ENCODE measurements around the gene HBE1. TPM values are rescaled to one million over a fixed set of nuclear protein-coding genes. Genes with fewer than 3 reads are reported as not detected.

The HBE1 gene
- total and polyA plus RNA-seq, 9 of the 15 experiments (the other 6 are each of a cell fraction or from before 2014, with no cell fraction given): 612 to 10,250 (median 2,181) TPM

DNA sequence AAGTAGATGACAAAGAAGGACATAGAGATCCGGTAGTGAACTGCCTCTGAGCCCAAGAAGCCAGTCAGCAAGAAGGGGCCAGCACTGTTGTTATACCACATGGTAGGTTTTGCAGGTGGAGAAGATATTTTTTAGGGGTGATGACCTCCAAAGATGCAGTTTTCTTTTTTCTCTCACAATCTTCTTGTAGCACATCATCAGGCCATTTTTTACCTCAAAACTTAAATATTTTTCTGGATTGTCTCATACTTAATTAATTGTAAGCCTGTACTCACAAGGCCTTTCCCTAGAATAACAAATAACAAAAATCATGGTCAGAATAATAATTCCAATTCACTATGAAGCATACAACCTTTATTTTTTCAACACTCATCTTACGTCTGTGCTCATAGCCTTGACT, 32.1 kb upstream of the HBE1 start, which contains the start of gene OR51B4:
TSS of gene OR51B4 (minus strand) at position 101 of the 400 bp plus-strand sequence. CDS start at position 101, 0 bp downstream.
- ATAC-seq (no peak), DNase-seq (ENCODE audit: extremely low read depth in 1 of 4, low spot score in 3 of 4) (no peak), FAIRE-seq (no peak)
- ChIA-PET POLR2A (interaction anchor here (0.9 kb wide), 1 partner anchor 11 kb away, joined by 3 read pairs; no protein-coding TSS in a partner anchor), CTCF (ENCODE audit: low intra/inter-chr PET ratio) (no interaction called here)
- BruUV-seq (replicated peaks): no TSS peak
- TF ChIP-seq ZBED1 (IDR thresholded peaks at IDR 0.05) (no peak), ZNF586 (CRISPR knock-in tag; conservative IDR thresholded peaks at IDR 0.05) (no peak), HMGN3 (IDR thresholded peaks at IDR 0.05; ENCODE audit: borderline replicate concordance, extremely low read depth, insufficient read length, low read depth, low read length) (no peak), ZNF143 (CRISPR knock-in tag; IDR thresholded peaks at IDR 0.05) (no peak), PCBP2 (IDR thresholded peaks at IDR 0.05; ENCODE audit: low read depth, low read length, poor library complexity, severe bottlenecking) (no peak), NCOA4 (IDR thresholded peaks at IDR 0.05; ENCODE audit: partially characterized antibody) (no peak), ZNF274 (IDR thresholded peaks at IDR 0.05; ENCODE audit: borderline replicate concordance, low read depth, low read length) (no peak), ZNF696 (CRISPR knock-in tag; conservative IDR thresholded peaks at IDR 0.05) (no peak), JUNB (CRISPR knock-in tag; conservative IDR thresholded peaks at IDR 0.05) (no peak), ZC3H8 (IDR thresholded peaks at IDR 0.05) (no peak), NBN (IDR thresholded peaks at IDR 0.05; ENCODE audit: low read depth) (no peak)
- TF ChIP-seq, protein P1, sequence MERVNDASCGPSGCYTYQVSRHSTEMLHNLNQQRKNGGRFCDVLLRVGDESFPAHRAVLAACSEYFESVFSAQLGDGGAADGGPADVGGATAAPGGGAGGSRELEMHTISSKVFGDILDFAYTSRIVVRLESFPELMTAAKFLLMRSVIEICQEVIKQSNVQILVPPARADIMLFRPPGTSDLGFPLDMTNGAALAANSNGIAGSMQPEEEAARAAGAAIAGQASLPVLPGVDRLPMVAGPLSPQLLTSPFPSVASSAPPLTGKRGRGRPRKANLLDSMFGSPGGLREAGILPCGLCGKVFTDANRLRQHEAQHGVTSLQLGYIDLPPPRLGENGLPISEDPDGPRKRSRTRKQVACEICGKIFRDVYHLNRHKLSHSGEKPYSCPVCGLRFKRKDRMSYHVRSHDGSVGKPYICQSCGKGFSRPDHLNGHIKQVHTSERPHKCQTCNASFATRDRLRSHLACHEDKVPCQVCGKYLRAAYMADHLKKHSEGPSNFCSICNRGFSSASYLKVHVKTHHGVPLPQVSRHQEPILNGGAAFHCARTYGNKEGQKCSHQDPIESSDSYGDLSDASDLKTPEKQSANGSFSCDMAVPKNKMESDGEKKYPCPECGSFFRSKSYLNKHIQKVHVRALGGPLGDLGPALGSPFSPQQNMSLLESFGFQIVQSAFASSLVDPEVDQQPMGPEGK (CRISPR knock-in tag; IDR thresholded peaks at IDR 0.05; ENCODE audit: borderline replicate concordance): no peak
- TF ChIP-seq, protein P2, sequence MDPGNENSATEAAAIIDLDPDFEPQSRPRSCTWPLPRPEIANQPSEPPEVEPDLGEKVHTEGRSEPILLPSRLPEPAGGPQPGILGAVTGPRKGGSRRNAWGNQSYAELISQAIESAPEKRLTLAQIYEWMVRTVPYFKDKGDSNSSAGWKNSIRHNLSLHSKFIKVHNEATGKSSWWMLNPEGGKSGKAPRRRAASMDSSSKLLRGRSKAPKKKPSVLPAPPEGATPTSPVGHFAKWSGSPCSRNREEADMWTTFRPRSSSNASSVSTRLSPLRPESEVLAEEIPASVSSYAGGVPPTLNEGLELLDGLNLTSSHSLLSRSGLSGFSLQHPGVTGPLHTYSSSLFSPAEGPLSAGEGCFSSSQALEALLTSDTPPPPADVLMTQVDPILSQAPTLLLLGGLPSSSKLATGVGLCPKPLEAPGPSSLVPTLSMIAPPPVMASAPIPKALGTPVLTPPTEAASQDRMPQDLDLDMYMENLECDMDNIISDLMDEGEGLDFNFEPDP (CRISPR knock-in tag; IDR thresholded peaks at IDR 0.05): no peak
- no peak within 1 kb of the TSS for H3K4me2 ChIP-seq (ENCODE audit: insufficient read depth, low read length)
- no peak within 1 kb of the TSS for H2AFZ ChIP-seq (ENCODE audit: low read depth, low read length)
- H3K4me1 ChIP-seq (replicated peaks in 1 of 2; ENCODE audit: control insufficient read depth in 2 of 2, insufficient read depth in 2 of 2, low read length in 2 of 2): peaks cover 7 to 19% of the 10 kb centered on the region in 2 experiments; a peak in 3 of 5 replicates
- H3K9me3 ChIP-seq (replicated peaks; ENCODE audit: control insufficient read depth, insufficient read depth, low read depth, low read length): no peaks in the 10 kb centered on the region
- WGBS (ENCODE audit: insufficient coverage, low coverage, missing lambda C conversion rate): 100% methylated on average over 2 of the region's 2 CpGs
- H3K9ac ChIP-seq (ENCODE audit: insufficient read depth in 1 of 2, low read depth in 2 of 2, low read length in 2 of 2): no peak within 1 kb of the TSS
- intact Hi-C loops (cut with micrococcal nuclease): no loop called here
- H3K9me1 ChIP-seq (ENCODE audit: control insufficient read depth, insufficient read depth, low read length): no peaks in the 10 kb centered on the region
- peaks cover 26% of the 10 kb centered on the region; the same call in 2 of the 3 replicates for H3K79me2 ChIP-seq (ENCODE audit: control insufficient read depth, insufficient read depth, low read length)
- H3K4me3 ChIP-seq: no peak within 1 kb of the TSS
- H3K36me3 ChIP-seq (ENCODE audit: control insufficient read depth, insufficient read depth, low read length): peaks cover 73% of the 10 kb centered on the region
- no peaks in the 10 kb centered on the region for H4K20me1 ChIP-seq (replicated peaks; ENCODE audit: control insufficient read depth, insufficient read depth, low read length)
- H3K27ac ChIP-seq (ENCODE audit: extremely low read depth, low read depth, low read length): no peak within 1 kb of the TSS
- no peaks in the 10 kb centered on the region for H3K27me3 ChIP-seq (ENCODE audit: control insufficient read depth in 2 of 2, insufficient read depth in 2 of 2, low read length in 2 of 2)
- in situ Hi-C loops (cut with MboI): loop anchor here (5.0 kb wide), 2 partner anchors 100 to 145 kb away; partner anchors contain the start of genes OR51I2 and OR51V1

Measured in K562 (cell line).